ENCODE measurements around the gene ADAMTS17.

ADAMTS17 gene

DNA sequence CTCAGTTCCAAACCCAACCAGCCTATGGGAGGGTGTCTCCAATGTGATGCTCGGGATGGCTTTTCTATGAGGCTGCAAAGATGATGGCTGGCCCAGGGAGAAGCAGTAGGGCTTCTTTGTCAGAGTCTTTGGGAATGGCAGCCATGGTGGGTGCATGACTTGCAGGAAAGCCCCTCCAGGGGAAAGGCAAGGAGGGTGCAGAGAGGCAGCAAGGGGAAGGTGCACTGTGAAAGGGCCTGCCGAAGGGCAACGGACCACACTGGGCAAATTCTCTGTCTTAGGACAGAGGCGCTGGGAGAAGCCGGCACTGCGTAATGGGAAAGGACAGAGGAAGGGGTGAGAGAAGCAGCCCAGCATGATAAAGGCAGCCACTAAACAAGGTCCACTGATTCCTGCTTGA is 305.8 kb downstream of the ADAMTS17 start:
- H3K27ac ChIP-seq, result no peak overlapping the region
- DNase-seq (ENCODE audit: low spot score), result no peak
- no peak overlapping the region for H3K4me3 ChIP-seq
- TF ChIP-seq, protein P1, sequence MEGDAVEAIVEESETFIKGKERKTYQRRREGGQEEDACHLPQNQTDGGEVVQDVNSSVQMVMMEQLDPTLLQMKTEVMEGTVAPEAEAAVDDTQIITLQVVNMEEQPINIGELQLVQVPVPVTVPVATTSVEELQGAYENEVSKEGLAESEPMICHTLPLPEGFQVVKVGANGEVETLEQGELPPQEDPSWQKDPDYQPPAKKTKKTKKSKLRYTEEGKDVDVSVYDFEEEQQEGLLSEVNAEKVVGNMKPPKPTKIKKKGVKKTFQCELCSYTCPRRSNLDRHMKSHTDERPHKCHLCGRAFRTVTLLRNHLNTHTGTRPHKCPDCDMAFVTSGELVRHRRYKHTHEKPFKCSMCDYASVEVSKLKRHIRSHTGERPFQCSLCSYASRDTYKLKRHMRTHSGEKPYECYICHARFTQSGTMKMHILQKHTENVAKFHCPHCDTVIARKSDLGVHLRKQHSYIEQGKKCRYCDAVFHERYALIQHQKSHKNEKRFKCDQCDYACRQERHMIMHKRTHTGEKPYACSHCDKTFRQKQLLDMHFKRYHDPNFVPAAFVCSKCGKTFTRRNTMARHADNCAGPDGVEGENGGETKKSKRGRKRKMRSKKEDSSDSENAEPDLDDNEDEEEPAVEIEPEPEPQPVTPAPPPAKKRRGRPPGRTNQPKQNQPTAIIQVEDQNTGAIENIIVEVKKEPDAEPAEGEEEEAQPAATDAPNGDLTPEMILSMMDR (IDR thresholded peaks at IDR 0.05), result no peak

DNA sequence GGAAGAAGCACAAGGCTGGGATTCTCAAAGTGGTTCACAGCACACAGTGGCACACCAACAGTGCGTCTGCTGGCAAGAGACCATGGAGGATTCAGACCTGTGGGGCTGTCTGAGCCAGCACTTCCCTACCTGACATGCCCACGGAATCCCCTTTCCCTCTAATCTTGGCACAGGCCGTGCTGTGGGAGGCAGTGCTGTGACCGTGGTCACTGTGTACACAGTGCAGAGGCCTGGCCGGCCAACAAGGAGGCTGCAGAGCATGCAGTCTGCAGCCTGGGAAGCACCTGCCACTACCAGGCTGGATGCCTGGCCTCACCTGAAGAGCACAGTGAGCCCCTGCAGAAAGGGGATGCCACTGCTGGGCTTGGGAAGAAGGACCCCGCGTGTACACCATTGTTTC is 307.6 kb downstream of the ADAMTS17 start:
- Histone ChIP-seq H3K27ac (peak overlapping the region in 1 of 2 donors; percentile 73), H3K4me3 (no peak overlapping the region)
- no peak for DNase-seq (ENCODE audit: low spot score)
- TF ChIP-seq, protein P1 (IDR thresholded peaks at IDR 0.05), result no peak

DNA sequence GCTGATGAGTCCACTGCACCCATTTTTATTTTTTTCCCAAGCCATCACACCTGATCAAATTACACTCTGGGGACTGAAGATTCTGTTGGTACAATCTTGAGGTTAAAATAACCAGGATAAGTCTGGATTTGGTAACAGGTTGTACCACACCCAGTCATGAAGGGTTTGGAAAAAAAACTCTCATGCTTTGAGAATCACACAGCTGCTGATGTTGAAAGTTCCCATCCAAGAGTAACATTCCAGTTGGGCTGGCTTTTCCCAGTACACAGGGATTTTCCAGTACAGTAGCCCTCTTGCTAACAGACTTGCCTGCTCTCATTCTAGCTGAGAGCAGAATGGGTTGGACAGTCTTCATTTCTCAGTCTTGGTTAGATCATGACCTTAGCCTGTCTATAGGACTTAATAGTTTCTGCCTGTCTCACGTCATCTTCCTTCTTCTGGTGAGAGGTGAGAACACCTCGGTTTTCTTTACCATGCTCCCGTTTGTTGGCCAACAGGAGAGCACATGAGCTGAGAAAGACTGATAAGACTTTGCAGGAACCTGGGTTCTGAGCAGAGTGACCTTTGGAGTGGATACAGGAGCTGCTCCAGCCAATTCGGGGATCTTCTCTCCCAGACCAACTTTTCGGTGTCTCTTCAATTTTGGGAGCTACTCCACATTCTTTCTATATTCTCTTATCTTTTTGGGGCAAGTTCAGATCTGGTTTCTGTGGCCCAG is 308.5 kb downstream of the ADAMTS17 start:
- Histone ChIP-seq H3K4me3 (no peak overlapping the region), H3K27ac (peak overlapping the region; percentile 73 to 76)
- TF ChIP-seq, protein P1 (IDR thresholded peaks at IDR 0.05), result no peak
- no peak for DNase-seq (ENCODE audit: low spot score)

DNA sequence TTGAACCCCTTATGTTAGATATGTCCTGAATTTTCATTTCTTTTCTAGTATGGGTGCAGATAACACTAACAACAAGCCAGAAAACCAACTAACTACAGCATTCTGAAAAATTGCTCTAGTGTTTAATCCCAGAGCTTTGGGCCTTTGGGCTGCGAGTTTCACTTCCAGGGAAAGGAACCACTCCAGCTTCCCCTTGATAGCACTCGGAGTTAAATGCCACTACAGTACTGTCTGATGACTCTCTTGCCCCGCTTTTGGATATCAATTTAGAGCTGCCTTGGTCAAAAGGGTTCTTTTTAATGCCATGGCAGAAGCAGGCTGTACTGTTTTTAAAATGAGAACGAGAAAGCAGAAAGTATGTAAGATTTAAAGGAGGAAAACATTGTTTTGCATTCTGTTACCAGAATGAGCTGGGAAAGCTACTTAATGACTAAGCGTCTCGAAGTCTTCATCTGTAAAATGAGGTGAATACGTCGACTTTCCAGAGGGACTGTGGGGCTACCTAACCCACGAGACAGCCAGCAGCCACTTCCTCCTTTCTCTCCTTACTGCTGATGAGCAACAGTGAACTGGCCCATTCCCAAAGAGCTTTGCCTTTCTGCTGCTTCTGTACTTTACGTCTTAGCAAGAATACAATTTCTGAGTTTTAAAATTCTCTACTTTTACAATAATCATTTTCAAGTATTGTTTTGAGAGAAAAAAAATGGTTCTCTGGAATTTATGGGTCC is 309.3 kb downstream of the ADAMTS17 start:
- DNase-seq (ENCODE audit: low spot score), result no peak
- TF ChIP-seq, protein P1 (IDR thresholded peaks at IDR 0.05), result no peak
- H3K27ac ChIP-seq, result peak overlapping the region; percentile 73 to 76
- no peak overlapping the region for H3K4me3 ChIP-seq

DNA sequence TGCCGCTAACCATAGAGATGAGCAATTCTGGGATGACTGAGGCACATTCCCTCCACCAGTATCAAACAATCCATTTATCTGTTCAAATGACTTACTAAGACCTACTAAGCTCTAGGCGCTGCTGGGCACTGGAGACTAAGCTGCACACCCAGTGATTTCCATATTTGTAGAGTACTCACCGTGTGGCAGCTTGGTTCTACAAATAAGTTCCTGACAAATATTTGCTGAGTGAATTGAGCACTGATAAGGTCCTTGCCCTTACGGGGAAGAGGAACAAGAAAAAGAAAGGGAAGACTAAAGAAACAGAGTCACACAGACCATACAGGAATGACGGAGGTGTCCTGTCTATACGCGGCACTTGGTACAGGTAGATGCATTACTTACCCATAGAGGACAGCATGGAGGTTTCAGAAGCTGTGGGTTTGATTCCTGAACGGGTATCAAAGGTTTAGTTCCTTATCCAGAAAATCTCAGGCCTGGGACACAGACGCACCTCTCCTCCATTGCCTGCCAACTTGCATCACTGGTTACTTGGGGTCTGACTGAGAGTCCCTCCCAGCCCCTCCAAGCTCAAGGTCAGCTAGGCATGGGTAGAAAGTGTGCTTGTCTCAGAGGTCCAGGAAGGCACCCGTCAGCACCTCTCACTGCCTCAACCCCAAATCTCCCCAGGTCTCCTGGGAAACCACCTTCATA is 310.0 kb downstream of the ADAMTS17 start:
- DNase-seq (ENCODE audit: low spot score), result no peak
- TF ChIP-seq, protein P1 (IDR thresholded peaks at IDR 0.05), result no peak
- H3K27ac ChIP-seq, result peak overlapping the region; percentile 73 to 76
- H3K4me3 ChIP-seq, result no peak overlapping the region

DNA sequence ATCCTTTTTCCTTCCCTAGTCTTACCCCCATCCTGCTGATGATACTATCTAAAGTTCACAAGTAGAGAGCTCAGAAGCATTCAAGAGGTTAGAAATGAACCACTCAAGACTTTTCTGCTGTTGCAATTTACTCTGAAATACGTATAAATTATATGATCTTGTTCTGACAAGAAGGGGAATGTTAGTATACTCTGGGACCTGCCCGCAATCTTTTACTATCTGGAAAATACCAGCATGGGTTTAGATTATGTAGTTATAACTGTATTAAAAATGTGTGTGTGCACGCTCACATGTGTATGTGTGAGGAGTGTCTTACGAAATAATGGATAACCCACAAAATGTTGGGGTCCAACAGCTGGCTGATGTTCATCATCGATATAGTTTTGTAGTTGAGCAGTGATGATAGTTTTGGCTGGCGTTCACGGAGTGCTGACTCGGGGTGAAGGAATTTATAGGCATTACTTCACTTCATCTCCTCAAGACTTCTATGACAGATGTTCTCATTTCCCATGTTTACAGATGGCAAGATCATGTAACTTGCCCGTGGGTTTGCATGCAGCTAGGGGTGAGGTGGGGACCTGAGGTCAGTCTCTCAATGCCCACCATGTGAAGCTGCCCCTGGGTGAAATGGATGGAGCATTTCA is 311.1 kb downstream of the ADAMTS17 start:
- Histone ChIP-seq H3K4me3 (no peak overlapping the region), H3K27ac (peak overlapping the region; percentile 76 to 77)
- no peak for DNase-seq (ENCODE audit: low spot score)
- TF ChIP-seq, protein P1 (IDR thresholded peaks at IDR 0.05), result no peak
